ENCODE data around the gene PTPRN2.

The PTPRN2 gene

GRCh38 chr7:157757776-157758467 lies 829.7 kb downstream of the PTPRN2 start:
- no peak for TF ChIP-seq CTCF (IDR thresholded peaks at IDR 0.05; ENCODE audit: control insufficient read depth, extremely low read depth, insufficient read depth)
- no peak for DNase-seq (ENCODE audit: low read depth)
- no peak overlapping the region for H3K4me3 ChIP-seq (ENCODE audit: low read depth, low read length)

GRCh38 chr7:157757211-157757610 lies 830.4 kb downstream of the PTPRN2 start:
- H3K4me3 ChIP-seq (ENCODE audit: low read depth, low read length): no peak overlapping the region
- no peak for DNase-seq (ENCODE audit: low read depth)
- no peak for TF ChIP-seq CTCF (IDR thresholded peaks at IDR 0.05; ENCODE audit: control insufficient read depth, extremely low read depth, insufficient read depth)

GRCh38 chr7:157755741-157756140 lies 831.9 kb downstream of the PTPRN2 start:
- H3K4me3 ChIP-seq (ENCODE audit: low read depth, low read length): no peak overlapping the region
- no peak for TF ChIP-seq CTCF (IDR thresholded peaks at IDR 0.05; ENCODE audit: control insufficient read depth, extremely low read depth, insufficient read depth)
- no peak for DNase-seq (ENCODE audit: low read depth)

GRCh38 chr7:157754416-157754790 lies 833.2 kb downstream of the PTPRN2 start:
- TF ChIP-seq CTCF (IDR thresholded peaks at IDR 0.05; ENCODE audit: control insufficient read depth, extremely low read depth, insufficient read depth): no peak
- no peak overlapping the region for H3K4me3 ChIP-seq (ENCODE audit: low read depth, low read length)
- no peak for DNase-seq (ENCODE audit: low read depth)

- H3K4me3 ChIP-seq (ENCODE audit: low read depth, low read length): no peak overlapping the region
- no peak for DNase-seq (ENCODE audit: low read depth)
- no peak for TF ChIP-seq CTCF (IDR thresholded peaks at IDR 0.05; ENCODE audit: control insufficient read depth, extremely low read depth, insufficient read depth)
Observed at GRCh38 chr7:157753713-157754415, 833.8 kb downstream of the PTPRN2 start.

GRCh38 chr7:157752832-157753291 lies 834.8 kb downstream of the PTPRN2 start:
- no peak overlapping the region for H3K4me3 ChIP-seq (ENCODE audit: low read depth, low read length)
- no peak for DNase-seq (ENCODE audit: low read depth)
- TF ChIP-seq CTCF (IDR thresholded peaks at IDR 0.05; ENCODE audit: control insufficient read depth, extremely low read depth, insufficient read depth): no peak

Data from LNCaP clone FGC (cell line).